ENCODE measurements around the gene TMEM182. TPM values are rescaled to one million over a fixed set of nuclear protein-coding genes. Genes with fewer than 3 reads are reported as not detected.

The TMEM182 gene
- total RNA-seq, 1 experiment from 2014 or later: 3.2 TPM

DNA sequence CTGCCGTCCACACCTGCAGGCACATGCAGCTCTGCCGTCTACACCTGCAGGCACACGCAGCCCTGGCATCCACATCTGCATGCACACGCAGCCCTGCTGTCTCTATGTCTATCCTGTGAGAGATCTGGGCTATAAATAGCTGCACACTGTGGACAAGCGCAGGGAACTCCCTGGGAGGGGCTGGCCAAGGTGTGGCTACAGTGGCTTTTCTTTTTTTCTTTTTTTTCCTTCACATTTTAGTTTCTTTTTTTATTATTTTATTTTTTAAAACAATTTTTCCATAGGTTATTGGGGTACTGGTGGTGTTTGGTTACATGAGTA is 42.0 kb downstream of the TMEM182 start:
- Histone ChIP-seq H3K36me3 (ENCODE audit: insufficient read depth, low read length, poor library complexity, severe bottlenecking) (no peaks in the 10 kb centered on the region), H3K27ac (ENCODE audit: low read depth, low read length, poor library complexity, severe bottlenecking) (no peak overlapping the region), H3K27me3 (replicated peaks; ENCODE audit: insufficient read depth, low read depth, low read length, poor library complexity) (no peaks in the 10 kb centered on the region), H3K9me3 (ENCODE audit: low read depth, low read length, poor library complexity, severe bottlenecking) (peaks cover 23% of the 10 kb centered on the region), H3K4me1 (ENCODE audit: insufficient read depth, low read length, poor library complexity, severe bottlenecking) (no peaks in the 10 kb centered on the region), H3K4me3 (ENCODE audit: low read depth, low read length, poor library complexity, severe bottlenecking) (no peak overlapping the region)
- DNase-seq (ENCODE audit: low spot score): no peak
- intact Hi-C loops (cut with micrococcal nuclease; ENCODE audit: unreplicated experiment): loop anchor here (10.0 kb wide), 1 partner anchor 279 kb away; no protein-coding TSS in a partner anchor
- TF ChIP-seq EZH2 (IDR thresholded peaks at IDR 0.05; ENCODE audit: borderline replicate concordance, low read depth, low read length, poor library complexity, severe bottlenecking): no peak
- TF ChIP-seq, protein P1, sequence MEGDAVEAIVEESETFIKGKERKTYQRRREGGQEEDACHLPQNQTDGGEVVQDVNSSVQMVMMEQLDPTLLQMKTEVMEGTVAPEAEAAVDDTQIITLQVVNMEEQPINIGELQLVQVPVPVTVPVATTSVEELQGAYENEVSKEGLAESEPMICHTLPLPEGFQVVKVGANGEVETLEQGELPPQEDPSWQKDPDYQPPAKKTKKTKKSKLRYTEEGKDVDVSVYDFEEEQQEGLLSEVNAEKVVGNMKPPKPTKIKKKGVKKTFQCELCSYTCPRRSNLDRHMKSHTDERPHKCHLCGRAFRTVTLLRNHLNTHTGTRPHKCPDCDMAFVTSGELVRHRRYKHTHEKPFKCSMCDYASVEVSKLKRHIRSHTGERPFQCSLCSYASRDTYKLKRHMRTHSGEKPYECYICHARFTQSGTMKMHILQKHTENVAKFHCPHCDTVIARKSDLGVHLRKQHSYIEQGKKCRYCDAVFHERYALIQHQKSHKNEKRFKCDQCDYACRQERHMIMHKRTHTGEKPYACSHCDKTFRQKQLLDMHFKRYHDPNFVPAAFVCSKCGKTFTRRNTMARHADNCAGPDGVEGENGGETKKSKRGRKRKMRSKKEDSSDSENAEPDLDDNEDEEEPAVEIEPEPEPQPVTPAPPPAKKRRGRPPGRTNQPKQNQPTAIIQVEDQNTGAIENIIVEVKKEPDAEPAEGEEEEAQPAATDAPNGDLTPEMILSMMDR (conservative IDR thresholded peaks at IDR 0.05; ENCODE audit: low read depth, low read length): no peak
- POLR2A ChIA-PET (ENCODE audit: low non-redundant PET): no interaction called here
- CTCF ChIA-PET: interaction anchor here (0.7 kb wide), 1 partner anchor 11 kb away, joined by 3 read pairs; no protein-coding TSS in a partner anchor
- BruUV-seq (replicated peaks): no TSS peak

DNA sequence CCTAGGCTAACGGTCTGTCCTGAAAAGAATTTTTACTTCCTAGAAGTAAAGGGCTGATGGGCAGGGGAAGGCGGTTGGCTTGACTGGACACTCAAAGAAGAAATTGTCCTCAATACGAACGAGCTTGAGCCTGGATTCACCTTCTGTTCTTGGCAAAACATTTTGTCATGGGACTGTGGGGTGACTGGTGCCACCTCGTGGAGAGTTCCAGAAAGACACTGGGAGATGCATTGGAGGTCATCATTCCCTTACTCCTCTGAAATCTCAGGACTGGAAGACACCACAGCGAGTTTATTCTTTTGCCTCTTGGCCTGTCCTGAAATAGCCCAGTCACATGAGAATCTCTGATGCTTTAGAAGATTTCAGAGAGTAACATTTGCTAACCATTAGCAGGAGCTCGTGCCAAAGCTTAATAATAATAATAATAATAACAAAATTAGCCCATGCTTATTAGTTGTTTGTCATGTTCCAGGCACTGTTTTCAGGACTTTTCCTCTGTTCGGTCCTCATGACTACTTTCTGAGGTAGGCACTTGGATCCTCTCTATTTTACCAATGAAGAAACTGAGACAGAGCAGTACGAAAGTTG is 44.5 kb downstream of the TMEM182 start:
- POLR2A ChIA-PET (ENCODE audit: low non-redundant PET): no interaction called here
- TF ChIP-seq, protein P1 (conservative IDR thresholded peaks at IDR 0.05; ENCODE audit: low read depth, low read length): peak; percentile 78
- TF ChIP-seq EZH2 (IDR thresholded peaks at IDR 0.05; ENCODE audit: borderline replicate concordance, low read depth, low read length, poor library complexity, severe bottlenecking): no peak
- Histone ChIP-seq H3K36me3 (ENCODE audit: insufficient read depth, low read length, poor library complexity, severe bottlenecking) (no peaks in the 10 kb centered on the region), H3K4me1 (ENCODE audit: insufficient read depth, low read length, poor library complexity, severe bottlenecking) (no peaks in the 10 kb centered on the region), H3K9me3 (ENCODE audit: low read depth, low read length, poor library complexity, severe bottlenecking) (peaks cover 7% of the 10 kb centered on the region), H3K27me3 (replicated peaks; ENCODE audit: insufficient read depth, low read depth, low read length, poor library complexity) (no peaks in the 10 kb centered on the region), H3K27ac (ENCODE audit: low read depth, low read length, poor library complexity, severe bottlenecking) (no peak overlapping the region), H3K4me3 (ENCODE audit: low read depth, low read length, poor library complexity, severe bottlenecking) (no peak overlapping the region)
- peak; percentile 58 for DNase-seq (ENCODE audit: low spot score)
- CTCF ChIA-PET: interaction anchor here (0.6 to 1.5 kb wide), 3 partner anchors 15 to 565 kb away, joined by 3 to 18 read pairs (median 5); no protein-coding TSS in a partner anchor
- BruUV-seq (replicated peaks): no TSS peak
- intact Hi-C loops (cut with micrococcal nuclease; ENCODE audit: unreplicated experiment): loop anchor here (1.0 to 10.0 kb wide), 2 partner anchors 53 to 282 kb away; no protein-coding TSS in a partner anchor

DNA sequence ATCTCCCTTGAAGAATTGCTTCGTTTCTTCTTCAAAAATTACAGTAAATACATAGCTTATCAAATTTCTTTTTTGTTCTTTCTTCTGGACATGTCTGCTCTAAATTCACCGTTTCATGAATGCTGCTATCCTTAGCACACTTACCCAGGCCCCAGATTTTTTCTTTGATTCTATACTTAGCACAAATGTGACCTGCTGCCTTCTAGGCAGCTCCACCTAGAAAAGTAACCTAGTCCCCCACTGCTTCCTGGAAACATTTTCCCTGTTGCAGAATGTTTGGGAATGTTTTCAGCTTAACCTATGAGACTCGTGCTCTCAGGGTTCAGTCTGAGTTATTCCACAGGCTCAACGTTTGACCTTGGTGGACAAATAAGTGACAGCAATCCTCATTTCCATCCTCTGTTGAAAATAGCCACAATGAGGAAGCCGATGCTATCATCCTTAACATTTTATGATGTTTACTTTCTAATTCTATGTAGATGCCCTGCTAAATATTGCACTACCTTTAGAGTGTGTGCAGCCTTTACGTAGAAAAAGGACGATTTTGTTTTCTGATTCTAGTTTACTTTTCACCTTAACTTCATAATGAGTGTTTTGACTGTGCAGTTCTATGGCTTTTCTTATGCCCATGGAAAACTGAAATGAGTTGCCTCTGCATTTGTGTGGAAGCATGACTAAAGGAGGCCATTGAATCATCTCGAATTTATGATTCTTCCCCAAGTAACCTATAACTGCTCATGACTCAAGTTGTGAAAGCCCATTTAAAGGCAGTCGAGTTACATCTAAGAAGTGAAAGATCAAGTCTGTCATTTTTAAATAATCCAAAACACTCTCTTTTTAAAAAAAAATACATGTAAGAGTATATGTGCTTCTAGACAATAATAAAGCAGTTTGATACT is 47.7 kb downstream of the TMEM182 start:
- no peaks in the 10 kb centered on the region for H3K9me3 ChIP-seq (ENCODE audit: low read depth, low read length, poor library complexity, severe bottlenecking)
- CTCF ChIA-PET: no interaction called here
- no peaks in the 10 kb centered on the region for H3K36me3 ChIP-seq (ENCODE audit: insufficient read depth, low read length, poor library complexity, severe bottlenecking)
- no TSS peak for BruUV-seq (replicated peaks)
- no peaks in the 10 kb centered on the region for H3K4me1 ChIP-seq (ENCODE audit: insufficient read depth, low read length, poor library complexity, severe bottlenecking)
- DNase-seq (ENCODE audit: low spot score): no peak
- H3K27ac ChIP-seq (ENCODE audit: low read depth, low read length, poor library complexity, severe bottlenecking): no peak overlapping the region
- no peak overlapping the region for H3K4me3 ChIP-seq (ENCODE audit: low read depth, low read length, poor library complexity, severe bottlenecking)
- POLR2A ChIA-PET (ENCODE audit: low non-redundant PET): no interaction called here
- no peaks in the 10 kb centered on the region for H3K27me3 ChIP-seq (replicated peaks; ENCODE audit: insufficient read depth, low read depth, low read length, poor library complexity)
- intact Hi-C loops (cut with micrococcal nuclease; ENCODE audit: unreplicated experiment): loop anchor here (10.0 kb wide), 1 partner anchor 285 kb away; no protein-coding TSS in a partner anchor
- TF ChIP-seq, protein P1 (conservative IDR thresholded peaks at IDR 0.05; ENCODE audit: low read depth, low read length): no peak
- TF ChIP-seq EZH2 (IDR thresholded peaks at IDR 0.05; ENCODE audit: borderline replicate concordance, low read depth, low read length, poor library complexity, severe bottlenecking): no peak

Measured in A673 (cell line).